ENCODE measurements around the gene TBX15.

GRCh38 chr1:118947790-118948189, 40.4 kb downstream of the TBX15 start:
- no peak for TF ChIP-seq CTCF (IDR thresholded peaks at IDR 0.05)
- TF ChIP-seq POLR2A (IDR thresholded peaks at IDR 0.05), result no peak
